Activated B cell treated with CpG ODN at 0.5 μM for 24 hours (primary cell): ENCODE measurements around the gene SEMA3B. TPM values are rescaled to one million over a fixed set of nuclear protein-coding genes. Genes with fewer than 3 reads are reported as not detected.

ENCODE experiments used
- ATAC-seq: fragments of 200-7000 bp; cut with Tn5 transposase; one replicate; pipeline ENCODE4 v1.10.0; 2021; ENCODE audit warnings: low read depth, mild to moderate bottlenecking, moderate library complexity
- CTCF ChIA-PET: fragments of 350-600 bp; sonication (Branson Sonifier 250); formaldehyde crosslinking; loops from one replicate; lab custom pipeline; 2021; ENCODE audit warnings: antibody characterized with exemption; lab: Charles Lee
- POLR2A ChIA-PET: fragments of 350-600 bp; sonication (Branson Sonifier 250); formaldehyde crosslinking; loops from one replicate; lab custom pipeline; 2021; ENCODE audit warnings: antibody characterized with exemption; lab: Charles Lee
- DNase-seq: peaks from one replicate; pipeline ENCODE4 v3.0.0; 2022
- H3K27ac Mint-ChIP-seq: one replicate; pipeline ENCODE4 v1.8.0; 2020; ENCODE audit warnings: mixed read lengths
- H3K27me3 Mint-ChIP-seq: one replicate; pipeline ENCODE4 v1.8.0; 2021; ENCODE audit warnings: mixed read lengths
- H3K36me3 Mint-ChIP-seq: one replicate; pipeline ENCODE4 v1.8.0; 2021; ENCODE audit warnings: low read depth, mixed read lengths
- H3K4me1 Mint-ChIP-seq: one replicate; pipeline ENCODE4 v1.8.0; 2021; ENCODE audit warnings: mixed read lengths
- H3K4me3 Mint-ChIP-seq: one replicate; pipeline ENCODE4 v1.8.0; 2020; ENCODE audit warnings: mild to moderate bottlenecking, mixed read lengths
- H3K9me3 Mint-ChIP-seq: one replicate; pipeline ENCODE4 v1.8.0; 2020; ENCODE audit warnings: mixed read lengths
- CTCF ChIP-seq: fragments of 200-600 bp; IDR thresholded peaks from one replicate; pipeline ENCODE4 v1.8.0; 2022; ENCODE audit warnings: antibody characterized with exemption, mild to moderate bottlenecking
- intact Hi-C: fragments of 100-400 bp; cut with micrococcal nuclease; formaldehyde crosslinking; loops from one replicate; pipeline ENCODE4 v1.15.1; 2024
- total RNA-seq: library from RNA; stranded (reverse); gene quantifications from 2 replicates; pipeline ENCODE4 v1.2.3, GENCODE V29; 2022

The SEMA3B gene
- total RNA-seq = 0.15 TPM in 1 of 2 replicates, not detected in the other

- no peak within 1 kb of the TSS for H3K4me3 Mint-ChIP-seq
- ChIA-PET POLR2A (no interaction called here), CTCF (no interaction called here)
- ATAC-seq (no peak), DNase-seq (no peak)
- intact Hi-C loops = no loop called here
- no peaks in the 10 kb centered on the region for H3K9me3 Mint-ChIP-seq
- H3K27ac Mint-ChIP-seq = no peak within 1 kb of the TSS
- peaks cover 22% of the 10 kb centered on the region for H3K27me3 Mint-ChIP-seq
- H3K36me3 Mint-ChIP-seq = no peaks in the 10 kb centered on the region
- no peak for TF ChIP-seq CTCF
- H3K4me1 Mint-ChIP-seq = peaks cover 8% of the 10 kb centered on the region
Observed at GRCh38 chr3:50268703-50269451, at the start of gene SEMA3B. SEMA3B (plus strand) TSS chr3:50269147; CDS start chr3:50269241, 94 bp downstream.

GRCh38 chr3:50219285-50219684 is 49.7 kb upstream of the SEMA3B start:
- ChIA-PET POLR2A (no interaction called here), CTCF (interaction anchor here (0.8 to 3.2 kb wide), 2 partner anchors 25 to 27 kb away, joined by 3 to 13 read pairs; no protein-coding TSS in a partner anchor)
- H3K27ac Mint-ChIP-seq = no peak overlapping the region
- H3K27me3 Mint-ChIP-seq = peaks cover 9% of the 10 kb centered on the region
- no peaks in the 10 kb centered on the region for H3K36me3 Mint-ChIP-seq
- intact Hi-C loops = no loop called here
- DNase-seq (no peak), ATAC-seq (no peak)
- no peak overlapping the region for H3K4me3 Mint-ChIP-seq
- TF ChIP-seq CTCF = no peak
- no peaks in the 10 kb centered on the region for H3K9me3 Mint-ChIP-seq
- no peaks in the 10 kb centered on the region for H3K4me1 Mint-ChIP-seq

GRCh38 chr3:50220109-50220508 is 48.8 kb upstream of the SEMA3B start:
- Mint-ChIP-seq H3K4me1 (no peaks in the 10 kb centered on the region), H3K4me3 (no peak overlapping the region), H3K27me3 (peaks cover 11% of the 10 kb centered on the region), H3K9me3 (no peaks in the 10 kb centered on the region), H3K27ac (no peak overlapping the region), H3K36me3 (no peaks in the 10 kb centered on the region)
- intact Hi-C loops = loop anchor here (10.0 kb wide), 1 partner anchor 395 kb away; the partner anchor contains the start of genes CISH and MAPKAPK3
- ChIA-PET POLR2A (no interaction called here), CTCF (interaction anchor here (3.2 kb wide), 1 partner anchor 25 kb away, joined by 13 read pairs; no protein-coding TSS in a partner anchor)
- TF ChIP-seq CTCF = no peak
- ATAC-seq = no peak
- no peak for DNase-seq

- Mint-ChIP-seq H3K36me3 (no peaks in the 10 kb centered on the region), H3K27ac (no peak overlapping the region), H3K4me3 (no peak overlapping the region), H3K4me1 (peaks cover 2% of the 10 kb centered on the region), H3K9me3 (no peaks in the 10 kb centered on the region), H3K27me3 (peaks cover 11% of the 10 kb centered on the region)
- no peak for DNase-seq
- ATAC-seq = no peak
- intact Hi-C loops = loop anchor here (10.0 kb wide), 1 partner anchor 394 kb away; the partner anchor contains the start of genes CISH and MAPKAPK3
- TF ChIP-seq CTCF = no peak
- ChIA-PET POLR2A (no interaction called here), CTCF (interaction anchor here (3.2 kb wide), 1 partner anchor 26 kb away, joined by 13 read pairs; no protein-coding TSS in a partner anchor)
Observed at GRCh38 chr3:50221051-50221410, 47.9 kb upstream of the SEMA3B start.

GRCh38 chr3:50221411-50222168 is 47.4 kb upstream of the SEMA3B start:
- ChIA-PET CTCF (no interaction called here), POLR2A (no interaction called here)
- H3K4me3 Mint-ChIP-seq = no peak overlapping the region
- H3K4me1 Mint-ChIP-seq = peaks cover 5% of the 10 kb centered on the region
- no peak for DNase-seq
- H3K27me3 Mint-ChIP-seq = peaks cover 11% of the 10 kb centered on the region
- no peaks in the 10 kb centered on the region for H3K9me3 Mint-ChIP-seq
- no peak for TF ChIP-seq CTCF
- H3K27ac Mint-ChIP-seq = no peak overlapping the region
- no peak for ATAC-seq
- H3K36me3 Mint-ChIP-seq = no peaks in the 10 kb centered on the region
- intact Hi-C loops = loop anchor here (10.0 kb wide), 1 partner anchor 393 kb away; the partner anchor contains the start of genes CISH and MAPKAPK3
